Lower leg skin (tissue), 3 donors: ENCODE data around the gene TRDN.

Source experiments
- CTCF ChIP-seq, 3 donors: fragments of 450-650 bp; IDR thresholded peaks; one replicate each; pipeline ENCODE4 v1.5.1; 2016; ENCODE audit warnings: antibody characterized with exemption in 3 of 3, mild to moderate bottlenecking in 3 of 3, moderate library complexity in 2 of 3
- POLR2A ChIP-seq, 2 donors: fragments of 450-650 bp; IDR thresholded peaks; one replicate each; pipeline ENCODE4 v1.6.1; 2016 to 2017; ENCODE audit warnings: antibody characterized with exemption in 2 of 2, mild to moderate bottlenecking in 1 of 2, moderate library complexity in 1 of 2

- TF ChIP-seq CTCF (IDR thresholded peaks at IDR 0.05), result no peak
- TF ChIP-seq POLR2A (IDR thresholded peaks at IDR 0.05), result no peak
Measured at GRCh38 chr6:123306334-123306733, 330.4 kb downstream of the TRDN start.
